HEK293 (cell line): ENCODE measurements around the gene EMCN.

Source experiments
- ZNF623 ChIP-seq: fragments of 450-650 bp; formaldehyde crosslinking; IDR thresholded peaks from 2 replicates; pipeline ENCODE4 v1.5.1; 2016; ENCODE audit warnings: missing biosample characterization, missing genetic modification characterization
- TF ChIP-seq, protein P1 (sequence below): fragments of 450-650 bp; formaldehyde crosslinking; IDR thresholded peaks from 2 replicates; pipeline ENCODE4 v1.5.1; 2017; ENCODE audit warnings: missing biosample characterization, missing genetic modification characterization

DNA sequence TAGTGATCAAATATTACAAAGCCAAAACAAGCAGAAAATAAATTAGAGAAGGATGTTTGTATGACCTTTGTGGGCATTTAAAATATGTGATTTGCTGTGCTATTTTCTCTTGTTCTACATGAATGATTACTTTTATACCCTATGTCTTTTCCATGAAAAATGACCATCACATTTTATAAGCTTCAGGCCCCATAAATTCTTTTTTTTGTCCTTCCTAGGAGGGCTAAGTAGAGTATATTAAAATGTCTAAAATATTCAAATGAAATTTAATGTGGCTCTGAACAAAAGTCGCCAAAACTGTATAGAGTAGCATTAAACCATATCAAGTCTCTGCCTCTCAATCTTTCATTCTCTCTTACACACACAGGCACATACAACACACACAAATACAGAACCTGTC is 15.9 kb upstream of the EMCN start:
- no peak for TF ChIP-seq ZNF623 (tag by site-specific recombination)
- TF ChIP-seq, protein P1, sequence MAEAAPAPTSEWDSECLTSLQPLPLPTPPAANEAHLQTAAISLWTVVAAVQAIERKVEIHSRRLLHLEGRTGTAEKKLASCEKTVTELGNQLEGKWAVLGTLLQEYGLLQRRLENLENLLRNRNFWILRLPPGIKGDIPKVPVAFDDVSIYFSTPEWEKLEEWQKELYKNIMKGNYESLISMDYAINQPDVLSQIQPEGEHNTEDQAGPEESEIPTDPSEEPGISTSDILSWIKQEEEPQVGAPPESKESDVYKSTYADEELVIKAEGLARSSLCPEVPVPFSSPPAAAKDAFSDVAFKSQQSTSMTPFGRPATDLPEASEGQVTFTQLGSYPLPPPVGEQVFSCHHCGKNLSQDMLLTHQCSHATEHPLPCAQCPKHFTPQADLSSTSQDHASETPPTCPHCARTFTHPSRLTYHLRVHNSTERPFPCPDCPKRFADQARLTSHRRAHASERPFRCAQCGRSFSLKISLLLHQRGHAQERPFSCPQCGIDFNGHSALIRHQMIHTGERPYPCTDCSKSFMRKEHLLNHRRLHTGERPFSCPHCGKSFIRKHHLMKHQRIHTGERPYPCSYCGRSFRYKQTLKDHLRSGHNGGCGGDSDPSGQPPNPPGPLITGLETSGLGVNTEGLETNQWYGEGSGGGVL (tag by site-specific recombination), result no peak
